Measurements from ENCODE around the gene KIF13A. TPM values are rescaled to one million over a fixed set of nuclear protein-coding genes. Genes with fewer than 3 reads are reported as not detected.
"Not testable (repeated sequence)": the region's sequence is repeated elsewhere in the genome, so short reads cannot be mapped to it uniquely, and the experiment has no call there.

Gene KIF13A
- total RNA-seq, 1 donor from 2014 or later, result not detected

GRCh38 chr6:17930321-17930993 is 57.0 kb downstream of the KIF13A start:
- no peak for DNase-seq (ENCODE audit: low spot score)
- no peak overlapping the region for H3K27ac Mint-ChIP-seq

GRCh38 chr6:17928514-17929430 is 58.7 kb downstream of the KIF13A start:
- intact Hi-C loops (cut with micrococcal nuclease), result no loop called here
- Mint-ChIP-seq H3K4me1 (ENCODE audit: low read depth) (no peaks in the 10 kb centered on the region), H3K36me3 (ENCODE audit: low read depth) (no peaks in the 10 kb centered on the region), H3K27ac (no peak overlapping the region), H3K4me3 (no peak overlapping the region), H3K27me3 (ENCODE audit: insufficient read depth) (peaks cover 20% of the 10 kb centered on the region), H3K9me3 (no peaks in the 10 kb centered on the region)
- DNase-seq (ENCODE audit: low spot score), result no peak

More at GRCh38 chr6:17930321-17930993, 57.0 kb downstream of the KIF13A start:
- Mint-ChIP-seq H3K9me3 (no peaks in the 10 kb centered on the region), H3K4me1 (ENCODE audit: low read depth) (no peaks in the 10 kb centered on the region), H3K27me3 (ENCODE audit: insufficient read depth) (peaks cover 10% of the 10 kb centered on the region), H3K4me3 (no peak overlapping the region), H3K36me3 (ENCODE audit: low read depth) (no peaks in the 10 kb centered on the region)
- intact Hi-C loops (cut with micrococcal nuclease), result no loop called here

- Mint-ChIP-seq H3K36me3 (ENCODE audit: low read depth) (no peaks in the 10 kb centered on the region), H3K27me3 (ENCODE audit: insufficient read depth) (peaks cover 24% of the 10 kb centered on the region), H3K9me3 (no peaks in the 10 kb centered on the region), H3K27ac (no peak overlapping the region), H3K4me3 (no peak overlapping the region), H3K4me1 (ENCODE audit: low read depth) (no peaks in the 10 kb centered on the region)
- intact Hi-C loops (cut with micrococcal nuclease), result no loop called here
- no peak for DNase-seq (ENCODE audit: low spot score)
These were observed 59.7 kb downstream of the KIF13A start for GRCh38 chr6:17927705-17928104.

GRCh38 chr6:17923401-17923863 is 64.0 kb downstream of the KIF13A start:
- Mint-ChIP-seq H3K4me3 (no peak overlapping the region), H3K9me3 (no peaks in the 10 kb centered on the region), H3K27ac (no peak overlapping the region), H3K36me3 (ENCODE audit: low read depth) (no peaks in the 10 kb centered on the region), H3K27me3 (ENCODE audit: insufficient read depth) (peaks cover 16% of the 10 kb centered on the region), H3K4me1 (ENCODE audit: low read depth) (no peaks in the 10 kb centered on the region)
- DNase-seq (ENCODE audit: low spot score), result no peak
- intact Hi-C loops (cut with micrococcal nuclease), result no loop called here

GRCh38 chr6:17921454-17921853 is 66.0 kb downstream of the KIF13A start:
- Mint-ChIP-seq H3K36me3 (ENCODE audit: low read depth) (no peaks in the 10 kb centered on the region), H3K4me1 (ENCODE audit: low read depth) (no peaks in the 10 kb centered on the region), H3K27ac (no peak overlapping the region), H3K9me3 (no peaks in the 10 kb centered on the region), H3K4me3 (no peak overlapping the region), H3K27me3 (ENCODE audit: insufficient read depth) (peaks cover 17% of the 10 kb centered on the region)
- DNase-seq (ENCODE audit: low spot score), result no peak
- intact Hi-C loops (cut with micrococcal nuclease), result no loop called here

- Mint-ChIP-seq H3K4me1 (ENCODE audit: low read depth) (no peaks in the 10 kb centered on the region), H3K9me3 (no peaks in the 10 kb centered on the region), H3K27me3 (ENCODE audit: insufficient read depth) (peaks cover 16% of the 10 kb centered on the region), H3K36me3 (ENCODE audit: low read depth) (no peaks in the 10 kb centered on the region), H3K27ac (no peak overlapping the region), H3K4me3 (no peak overlapping the region)
- intact Hi-C loops (cut with micrococcal nuclease), result no loop called here
- no peak for DNase-seq (ENCODE audit: low spot score)
These were observed 67.9 kb downstream of the KIF13A start for GRCh38 chr6:17919496-17919895.

GRCh38 chr6:17917837-17918763 is 69.3 kb downstream of the KIF13A start:
- intact Hi-C loops (cut with micrococcal nuclease), result no loop called here
- H3K4me3 Mint-ChIP-seq, result no peak overlapping the region
- no peaks in the 10 kb centered on the region for H3K9me3 Mint-ChIP-seq
- DNase-seq (ENCODE audit: low spot score), result no peak
- no peak overlapping the region for H3K27ac Mint-ChIP-seq
- H3K36me3 Mint-ChIP-seq (ENCODE audit: low read depth), result no peaks in the 10 kb centered on the region
- peaks cover 15% of the 10 kb centered on the region for H3K27me3 Mint-ChIP-seq (ENCODE audit: insufficient read depth)
- no peaks in the 10 kb centered on the region for H3K4me1 Mint-ChIP-seq (ENCODE audit: low read depth)

- no peaks in the 10 kb centered on the region for H3K36me3 Mint-ChIP-seq (ENCODE audit: low read depth)
- intact Hi-C loops (cut with micrococcal nuclease), result no loop called here
- peaks cover 7% of the 10 kb centered on the region for H3K4me1 Mint-ChIP-seq (ENCODE audit: low read depth)
- H3K27ac Mint-ChIP-seq, result no peak overlapping the region
- H3K27me3 Mint-ChIP-seq (ENCODE audit: insufficient read depth), result peaks cover 15% of the 10 kb centered on the region
- DNase-seq (ENCODE audit: low spot score), result no peak
- no peaks in the 10 kb centered on the region for H3K9me3 Mint-ChIP-seq
- H3K4me3 Mint-ChIP-seq, result no peak overlapping the region
These were observed 72.8 kb downstream of the KIF13A start for GRCh38 chr6:17914651-17915050.

GRCh38 chr6:17912521-17912920 is 74.9 kb downstream of the KIF13A start:
- peaks cover 15% of the 10 kb centered on the region for H3K27me3 Mint-ChIP-seq (ENCODE audit: insufficient read depth)
- H3K4me3 Mint-ChIP-seq, result no peak overlapping the region
- intact Hi-C loops (cut with micrococcal nuclease), result no loop called here
- no peaks in the 10 kb centered on the region for H3K36me3 Mint-ChIP-seq (ENCODE audit: low read depth)
- no peak for DNase-seq (ENCODE audit: low spot score)
- H3K27ac Mint-ChIP-seq, result no peak overlapping the region
- H3K4me1 Mint-ChIP-seq (ENCODE audit: low read depth), result peaks cover 17% of the 10 kb centered on the region
- peaks cover 8% of the 10 kb centered on the region for H3K9me3 Mint-ChIP-seq

- DNase-seq (ENCODE audit: low spot score); intact Hi-C loops (cut with micrococcal nuclease); H3K36me3 Mint-ChIP-seq (ENCODE audit: low read depth); H3K9me3 Mint-ChIP-seq; H3K4me3 Mint-ChIP-seq; H3K27ac Mint-ChIP-seq: not testable (repeated sequence)
- peaks cover 22% of the 10 kb centered on the region for H3K4me1 Mint-ChIP-seq (ENCODE audit: low read depth)
- H3K27me3 Mint-ChIP-seq (ENCODE audit: insufficient read depth), result peaks cover 17% of the 10 kb centered on the region
These were observed 75.8 kb downstream of the KIF13A start for GRCh38 chr6:17911656-17912055.

- DNase-seq (ENCODE audit: low spot score), result no peak
- H3K27ac Mint-ChIP-seq, result no peak overlapping the region
- H3K4me3 Mint-ChIP-seq, result peak overlapping the region; percentile 11
- H3K36me3 Mint-ChIP-seq (ENCODE audit: low read depth), result no peaks in the 10 kb centered on the region
- H3K9me3 Mint-ChIP-seq, result peaks cover 8% of the 10 kb centered on the region
- peaks cover 14% of the 10 kb centered on the region for H3K27me3 Mint-ChIP-seq (ENCODE audit: insufficient read depth)
- intact Hi-C loops (cut with micrococcal nuclease), result no loop called here
- peaks cover 22% of the 10 kb centered on the region for H3K4me1 Mint-ChIP-seq (ENCODE audit: low read depth)
These were observed 77.2 kb downstream of the KIF13A start for GRCh38 chr6:17910189-17910588.

GRCh38 chr6:17908831-17909230 is 78.6 kb downstream of the KIF13A start:
- H3K9me3 Mint-ChIP-seq, result peaks cover 8% of the 10 kb centered on the region
- intact Hi-C loops (cut with micrococcal nuclease), result no loop called here
- H3K27me3 Mint-ChIP-seq (ENCODE audit: insufficient read depth), result peaks cover 7% of the 10 kb centered on the region
- no peak overlapping the region for H3K27ac Mint-ChIP-seq
- no peaks in the 10 kb centered on the region for H3K36me3 Mint-ChIP-seq (ENCODE audit: low read depth)
- peaks cover 22% of the 10 kb centered on the region for H3K4me1 Mint-ChIP-seq (ENCODE audit: low read depth)
- no peak overlapping the region for H3K4me3 Mint-ChIP-seq
- no peak for DNase-seq (ENCODE audit: low spot score)
